ENCODE measurements around the gene PBX1.

DNA sequence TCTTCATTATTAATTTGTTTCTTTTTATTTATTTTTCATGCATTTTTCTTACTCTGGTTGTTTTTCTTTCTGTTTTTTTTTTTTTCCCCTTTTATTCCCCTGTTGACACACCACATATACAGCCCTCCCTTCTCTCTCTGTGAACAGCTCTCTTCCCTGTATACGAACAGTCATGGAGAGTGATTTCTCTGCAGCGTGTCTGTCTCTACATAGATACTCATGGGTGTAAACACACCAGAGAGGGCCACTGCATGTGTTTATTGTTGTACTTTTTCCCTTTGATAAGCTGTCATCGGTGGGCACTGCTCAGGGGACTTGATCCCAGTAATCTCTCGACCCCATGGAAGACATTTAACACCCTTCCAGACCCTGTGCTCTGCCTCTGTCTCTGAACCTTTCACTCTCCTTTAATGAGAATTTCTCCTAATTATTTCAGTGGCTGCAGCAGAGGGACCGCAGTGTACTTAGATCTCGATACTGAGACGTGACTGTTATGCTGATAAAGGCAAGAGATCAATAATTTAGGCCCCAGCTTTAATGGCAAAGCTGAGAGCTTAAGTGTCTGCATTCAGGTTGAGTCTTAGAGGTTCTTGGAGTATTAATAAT is 113.1 kb downstream of the PBX1 start:
- no peak for TF ChIP-seq POLR2A (IDR thresholded peaks at IDR 0.05)
- TF ChIP-seq, protein P1, sequence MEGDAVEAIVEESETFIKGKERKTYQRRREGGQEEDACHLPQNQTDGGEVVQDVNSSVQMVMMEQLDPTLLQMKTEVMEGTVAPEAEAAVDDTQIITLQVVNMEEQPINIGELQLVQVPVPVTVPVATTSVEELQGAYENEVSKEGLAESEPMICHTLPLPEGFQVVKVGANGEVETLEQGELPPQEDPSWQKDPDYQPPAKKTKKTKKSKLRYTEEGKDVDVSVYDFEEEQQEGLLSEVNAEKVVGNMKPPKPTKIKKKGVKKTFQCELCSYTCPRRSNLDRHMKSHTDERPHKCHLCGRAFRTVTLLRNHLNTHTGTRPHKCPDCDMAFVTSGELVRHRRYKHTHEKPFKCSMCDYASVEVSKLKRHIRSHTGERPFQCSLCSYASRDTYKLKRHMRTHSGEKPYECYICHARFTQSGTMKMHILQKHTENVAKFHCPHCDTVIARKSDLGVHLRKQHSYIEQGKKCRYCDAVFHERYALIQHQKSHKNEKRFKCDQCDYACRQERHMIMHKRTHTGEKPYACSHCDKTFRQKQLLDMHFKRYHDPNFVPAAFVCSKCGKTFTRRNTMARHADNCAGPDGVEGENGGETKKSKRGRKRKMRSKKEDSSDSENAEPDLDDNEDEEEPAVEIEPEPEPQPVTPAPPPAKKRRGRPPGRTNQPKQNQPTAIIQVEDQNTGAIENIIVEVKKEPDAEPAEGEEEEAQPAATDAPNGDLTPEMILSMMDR (IDR thresholded peaks at IDR 0.05) = no peak
